Stimulated activated CD8-positive, alpha-beta memory T cell treated with anti-CD3 and anti-CD28 coated beads, Interleukin-7, amount 100 ng/mL, for 24 hours (primary cell): ENCODE data around the gene SH3BP5.

Experiments
- DNase-seq: peaks from one replicate; pipeline ENCODE4 v3.0.0-alpha.2; 2020; ENCODE audit warnings: low read depth

Gene SH3BP5

GRCh38 chr3:15253023-15253697 is 79.2 kb downstream of the SH3BP5 start:
- no peak for DNase-seq

GRCh38 chr3:15246186-15246585 is 86.2 kb downstream of the SH3BP5 start:
- DNase-seq = no peak

- no peak for DNase-seq
These were observed 88.4 kb downstream of the SH3BP5 start for GRCh38 chr3:15243822-15244482.

- DNase-seq = no peak
These were observed 91.0 kb downstream of the SH3BP5 start for GRCh38 chr3:15241341-15241740.

DNA sequence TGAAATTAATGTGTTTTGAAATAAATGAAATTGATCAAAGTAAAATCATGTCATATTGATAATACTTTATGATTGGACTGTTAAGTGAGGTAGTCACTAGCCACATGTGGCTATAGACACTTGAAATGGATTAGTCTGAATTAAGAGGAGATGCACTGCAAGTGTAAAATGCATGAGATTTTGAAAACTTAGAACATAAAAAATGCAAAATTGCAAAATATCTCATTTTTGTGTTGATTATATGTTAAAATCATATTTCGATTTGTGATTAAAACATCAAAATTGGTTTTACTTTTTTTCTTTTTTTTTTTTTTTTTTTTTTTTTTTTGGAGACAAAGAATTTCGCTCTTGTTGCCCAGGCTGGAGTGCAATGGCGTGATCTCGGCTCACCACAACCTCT is 103.1 kb downstream of the SH3BP5 start:
- DNase-seq = no peak

GRCh38 chr3:15228147-15228546 is 104.2 kb downstream of the SH3BP5 start:
- no peak for DNase-seq

GRCh38 chr3:15223685-15224572 is 108.5 kb downstream of the SH3BP5 start:
- DNase-seq = no peak

GRCh38 chr3:15221574-15222217 is 110.7 kb downstream of the SH3BP5 start:
- DNase-seq = no peak

DNA sequence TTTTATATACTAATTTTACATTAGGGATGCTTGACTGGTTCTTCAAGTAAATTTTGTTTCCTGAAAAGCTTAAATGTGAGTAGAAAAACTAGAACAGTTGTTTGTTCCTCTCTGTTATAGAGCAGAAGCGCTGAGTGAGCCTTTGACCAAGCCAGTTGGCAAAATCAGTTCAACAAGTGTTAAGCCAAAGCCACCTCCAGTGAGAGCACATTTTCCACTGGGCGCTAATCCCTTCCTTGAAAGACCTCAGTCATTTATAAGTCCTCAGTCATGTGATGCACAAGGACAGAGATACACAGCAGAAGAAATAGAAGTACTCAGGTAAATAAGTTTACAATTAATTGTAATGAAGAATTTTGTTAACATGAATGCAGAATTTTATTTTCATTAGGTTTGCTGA is 111.7 kb downstream of the SH3BP5 start:
- DNase-seq = no peak

DNA sequence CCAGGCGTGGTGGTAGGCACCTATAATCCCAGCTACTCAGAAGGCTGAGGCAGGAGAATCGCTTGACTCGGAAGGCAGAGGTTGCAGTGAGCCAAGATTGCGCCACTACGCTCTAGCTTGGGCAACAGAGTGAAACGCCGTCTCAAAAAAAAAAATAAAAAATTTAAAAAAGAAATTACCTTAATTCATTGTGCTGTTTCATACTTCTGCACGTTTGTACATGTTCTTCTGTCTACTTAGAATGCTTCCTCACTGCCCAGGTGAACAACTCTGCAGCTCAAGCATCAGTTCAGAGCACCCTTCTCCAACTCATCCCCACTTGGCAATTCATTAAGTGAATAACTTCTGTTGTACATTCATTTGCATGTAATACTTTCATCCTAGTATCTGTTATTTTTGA is 112.3 kb downstream of the SH3BP5 start:
- DNase-seq = no peak

DNA sequence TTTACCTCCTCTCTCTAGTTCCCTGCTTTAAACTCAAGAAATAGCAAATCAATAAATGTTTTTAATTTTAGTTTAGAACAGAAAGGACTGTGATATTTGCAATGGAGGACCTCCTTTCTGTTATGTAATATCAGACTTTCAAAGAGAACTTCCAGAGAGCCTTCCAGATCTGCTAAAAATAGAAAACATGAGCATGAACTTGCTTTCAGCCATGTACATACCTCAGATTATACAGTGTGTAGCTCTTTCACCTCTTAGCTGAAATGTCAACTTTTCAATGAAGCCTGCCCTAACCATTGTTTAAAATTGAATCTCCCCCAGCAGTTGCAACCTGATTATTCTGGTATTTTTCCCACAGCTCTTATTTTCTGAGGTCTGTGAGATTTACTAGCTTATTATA is 113.7 kb downstream of the SH3BP5 start:
- no peak for DNase-seq

GRCh38 chr3:15217841-15218267 is 114.5 kb downstream of the SH3BP5 start:
- DNase-seq = no peak

GRCh38 chr3:15217011-15217671 is 115.2 kb downstream of the SH3BP5 start:
- no peak for DNase-seq

DNA sequence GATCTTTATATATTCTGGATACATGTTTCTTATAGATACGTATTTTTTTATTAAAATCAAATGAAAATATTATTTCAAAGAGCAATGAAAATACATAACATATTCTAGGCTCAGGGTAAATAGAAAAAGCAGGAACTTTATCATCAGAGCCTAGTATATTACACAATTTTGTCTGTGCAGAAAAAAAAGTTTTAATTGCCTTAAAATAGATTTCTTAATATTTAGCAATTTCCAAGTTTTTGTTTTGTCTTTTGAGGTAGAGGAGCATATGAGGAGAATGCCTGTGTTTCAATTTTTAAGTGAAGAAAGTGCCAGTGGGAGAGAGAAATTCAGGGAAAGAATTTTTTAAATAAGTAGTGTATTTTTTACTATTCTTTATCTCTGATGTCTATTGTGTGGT is 115.9 kb downstream of the SH3BP5 start:
- DNase-seq = no peak

DNA sequence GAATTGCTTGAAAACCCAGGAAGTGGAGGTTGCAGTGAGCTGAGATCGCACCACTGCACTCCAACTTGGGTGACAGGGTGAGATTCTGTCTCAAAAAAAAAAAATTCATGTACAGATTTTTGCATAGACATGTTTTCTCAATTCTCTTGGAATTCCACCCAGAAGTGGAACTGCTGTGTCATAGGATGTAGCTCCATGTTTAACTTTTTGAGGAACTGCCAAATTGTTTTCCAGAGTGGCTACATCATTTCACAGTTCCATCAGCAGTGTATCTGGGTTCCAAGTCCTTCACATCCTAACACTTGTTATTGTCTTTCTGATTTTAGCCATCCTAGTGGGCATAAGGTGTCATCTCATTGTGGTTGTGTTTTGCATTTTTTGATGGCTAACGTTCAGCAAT is 116.4 kb downstream of the SH3BP5 start:
- DNase-seq = no peak

GRCh38 chr3:15214758-15215157 is 117.6 kb downstream of the SH3BP5 start:
- no peak for DNase-seq

DNA sequence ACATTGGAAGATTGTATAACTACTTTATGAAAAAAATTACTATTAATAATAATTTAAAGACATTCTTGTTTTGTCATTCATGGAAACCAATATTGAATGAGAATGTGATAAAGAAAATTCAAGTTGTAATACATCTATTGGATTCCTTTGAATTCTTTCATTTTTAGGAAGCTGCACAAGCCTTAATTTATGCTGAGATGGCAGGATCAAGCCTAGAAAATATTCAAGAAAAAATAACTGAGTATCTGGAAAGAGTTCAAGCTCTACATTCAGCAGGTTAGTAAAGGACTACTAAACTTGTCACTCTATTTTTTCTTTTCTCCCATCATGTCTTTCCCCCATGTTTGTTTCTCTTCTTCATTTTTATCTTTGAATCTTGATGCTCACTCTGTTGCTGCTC is 120.4 kb downstream of the SH3BP5 start:
- no peak for DNase-seq

DNA sequence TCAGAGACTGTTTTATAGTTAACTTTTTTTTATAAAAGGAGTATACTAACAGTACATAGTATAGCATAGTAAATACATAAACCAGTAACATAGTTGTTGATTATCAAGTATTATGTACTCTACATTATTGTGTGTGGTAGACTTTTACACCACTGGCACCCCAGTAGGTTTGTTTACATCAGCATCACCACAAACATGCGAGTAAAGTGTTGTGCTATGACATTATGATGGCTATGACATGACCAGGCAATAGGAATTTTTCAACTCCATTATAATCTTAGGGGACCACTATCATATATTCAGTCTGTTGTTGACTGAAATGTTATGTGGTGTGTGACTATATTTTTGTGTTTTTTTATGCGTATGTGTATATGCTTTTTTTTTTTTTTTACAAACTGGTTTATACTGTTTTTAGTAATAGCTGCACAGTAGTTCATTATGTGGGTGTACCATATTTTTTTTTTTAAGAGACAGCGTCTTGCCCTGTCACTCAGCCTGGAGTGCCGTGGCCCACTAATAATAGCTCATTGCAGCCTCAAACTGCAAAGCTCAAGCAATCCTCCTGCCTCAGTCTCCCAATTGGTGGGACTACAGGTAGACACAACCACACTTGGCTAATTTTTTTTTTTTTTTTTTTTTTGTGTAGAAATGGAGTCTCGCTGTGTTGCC is 124.4 kb downstream of the SH3BP5 start:
- no peak for DNase-seq

- DNase-seq = no peak
These were observed 125.5 kb downstream of the SH3BP5 start for GRCh38 chr3:15206662-15207576.
